Skin epidermis (tissue), 12 donors: ENCODE measurements around the gene MPHOSPH9.

ENCODE experiments used
- H3K27ac ChIP-seq, 21 experiments: fragments of 200-600 bp; sonication (generic) in 11 of 21; one replicate each; pipeline ENCODE4 v1.5.0; 2020; ENCODE audit warnings: mild to moderate bottlenecking in 3 of 21, inconsistent platforms in 2 of 21, moderate library complexity in 2 of 21
- H3K4me3 ChIP-seq, 7 experiments: fragments of 200-600 bp; sonication (generic) in 2 of 7; one replicate each; pipeline ENCODE4 v1.5.0; 2020; ENCODE audit warnings: inconsistent platforms in 2 of 7, mild to moderate bottlenecking in 2 of 7, moderate library complexity in 1 of 7

Gene MPHOSPH9

GRCh38 chr12:123114304-123115083, 118.4 kb downstream of the MPHOSPH9 start:
- peak overlapping the region in 15 of 21 experiments; percentile 22 to 76 (median 43) for H3K27ac ChIP-seq

GRCh38 chr12:123113026-123113425, 119.9 kb downstream of the MPHOSPH9 start:
- Histone ChIP-seq H3K27ac (no peak overlapping the region), H3K4me3 (no peak overlapping the region)

More at GRCh38 chr12:123114304-123115083, 118.4 kb downstream of the MPHOSPH9 start:
- H3K4me3 ChIP-seq, result no peak overlapping the region

GRCh38 chr12:123111498-123112165, 121.3 kb downstream of the MPHOSPH9 start:
- Histone ChIP-seq H3K27ac (no peak overlapping the region), H3K4me3 (no peak overlapping the region)

GRCh38 chr12:123109319-123109772, 123.6 kb downstream of the MPHOSPH9 start:
- Histone ChIP-seq H3K27ac (peak overlapping the region in 2 of 21 experiments; percentile 15 to 18), H3K4me3 (no peak overlapping the region)

- H3K4me3 ChIP-seq, result no peak overlapping the region
- no peak overlapping the region for H3K27ac ChIP-seq
Measured at GRCh38 chr12:123108682-123109066, 124.3 kb downstream of the MPHOSPH9 start.

GRCh38 chr12:123107926-123108681, 124.8 kb downstream of the MPHOSPH9 start:
- H3K27ac ChIP-seq, result peak overlapping the region in 4 of 21 experiments; percentile 71 to 83 (median 75)

GRCh38 chr12:123106640-123107359, 126.1 kb downstream of the MPHOSPH9 start:
- Histone ChIP-seq H3K27ac (peak overlapping the region in 18 of 21 experiments; percentile 15 to 83 (median 54)), H3K4me3 (no peak overlapping the region)

More at GRCh38 chr12:123107926-123108681, 124.8 kb downstream of the MPHOSPH9 start:
- no peak overlapping the region for H3K4me3 ChIP-seq

- Histone ChIP-seq H3K27ac (peak overlapping the region in 5 of 21 experiments; percentile 43 to 83 (median 75)), H3K4me3 (no peak overlapping the region)
Measured at GRCh38 chr12:123105211-123105826, 127.6 kb downstream of the MPHOSPH9 start.

- H3K27ac ChIP-seq, result peak overlapping the region in 1 of 21 experiments; percentile 48
- no peak overlapping the region for H3K4me3 ChIP-seq
Measured at GRCh38 chr12:123104809-123105208, 128.1 kb downstream of the MPHOSPH9 start.
